ENCODE data around the gene ROR1.

ROR1 gene

DNA sequence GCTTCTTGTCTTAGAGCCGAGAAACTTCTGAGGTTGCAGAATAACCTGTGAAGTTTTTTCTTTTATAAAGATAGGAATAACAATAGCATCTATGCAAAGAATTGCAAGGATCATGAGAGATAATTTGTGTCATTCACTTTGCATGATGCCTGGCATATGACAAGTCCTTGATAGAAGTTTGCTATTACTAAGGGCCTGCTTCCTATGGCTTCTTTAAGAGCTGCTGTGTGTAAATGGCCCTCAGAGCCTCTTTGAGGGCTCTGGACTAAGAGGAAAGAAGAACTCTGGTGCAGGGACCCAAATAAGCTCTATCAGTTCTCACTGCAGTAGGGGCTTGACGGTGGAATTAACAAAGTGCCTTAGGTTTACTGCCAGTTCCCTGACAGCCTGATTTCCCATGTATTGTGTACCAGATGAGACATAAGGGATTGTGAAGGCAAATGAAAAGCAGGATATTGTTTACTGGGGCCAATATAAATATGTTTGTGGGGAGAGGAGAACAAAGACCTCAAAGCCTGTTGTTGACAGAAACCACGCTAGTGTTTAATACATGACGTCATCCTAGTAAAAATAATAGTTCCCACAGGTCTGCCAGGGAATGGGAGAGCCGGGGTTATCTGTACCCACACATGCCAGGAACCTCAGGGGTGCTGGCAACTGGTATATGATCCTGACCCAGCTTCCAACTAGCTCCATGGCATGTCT is 298.4 kb downstream of the ROR1 start:
- no peak; the same call in 2 of the 3 replicates for ATAC-seq

DNA sequence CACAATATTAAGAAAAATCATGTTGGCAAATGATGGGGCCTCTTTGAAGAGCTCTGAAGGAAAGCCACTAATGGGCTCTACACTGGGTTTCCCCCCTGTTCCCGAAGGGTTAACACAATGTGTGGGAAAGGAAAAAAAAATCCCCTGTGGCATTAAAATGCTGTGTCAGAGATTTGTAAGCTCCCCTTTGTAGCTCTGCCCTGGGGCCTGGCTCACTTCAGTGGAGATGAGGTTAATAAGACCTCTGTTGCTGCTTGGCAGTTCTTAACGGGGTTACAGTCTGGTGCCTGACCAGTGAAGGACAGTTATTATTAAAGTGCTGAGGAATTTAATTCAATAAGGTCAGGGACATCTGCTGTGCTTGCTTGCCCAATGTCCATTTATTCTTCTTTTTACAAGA is 299.9 kb downstream of the ROR1 start:
- ATAC-seq, result peak; percentile 82
- TF ChIP-seq BACH2 (CRISPR knock-in tag; IDR thresholded peaks at IDR 0.05; ENCODE audit: borderline replicate concordance), result peak; percentile 68; the same call in 1 of the 2 replicates
- TF ChIP-seq, protein P1, sequence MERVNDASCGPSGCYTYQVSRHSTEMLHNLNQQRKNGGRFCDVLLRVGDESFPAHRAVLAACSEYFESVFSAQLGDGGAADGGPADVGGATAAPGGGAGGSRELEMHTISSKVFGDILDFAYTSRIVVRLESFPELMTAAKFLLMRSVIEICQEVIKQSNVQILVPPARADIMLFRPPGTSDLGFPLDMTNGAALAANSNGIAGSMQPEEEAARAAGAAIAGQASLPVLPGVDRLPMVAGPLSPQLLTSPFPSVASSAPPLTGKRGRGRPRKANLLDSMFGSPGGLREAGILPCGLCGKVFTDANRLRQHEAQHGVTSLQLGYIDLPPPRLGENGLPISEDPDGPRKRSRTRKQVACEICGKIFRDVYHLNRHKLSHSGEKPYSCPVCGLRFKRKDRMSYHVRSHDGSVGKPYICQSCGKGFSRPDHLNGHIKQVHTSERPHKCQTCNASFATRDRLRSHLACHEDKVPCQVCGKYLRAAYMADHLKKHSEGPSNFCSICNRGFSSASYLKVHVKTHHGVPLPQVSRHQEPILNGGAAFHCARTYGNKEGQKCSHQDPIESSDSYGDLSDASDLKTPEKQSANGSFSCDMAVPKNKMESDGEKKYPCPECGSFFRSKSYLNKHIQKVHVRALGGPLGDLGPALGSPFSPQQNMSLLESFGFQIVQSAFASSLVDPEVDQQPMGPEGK (CRISPR knock-in tag; IDR thresholded peaks at IDR 0.05; ENCODE audit: borderline replicate concordance), result 0 out of 2 replicates have a peak, but pooled peaks have one; percentile 25
- TF ChIP-seq RARB (CRISPR knock-in tag; IDR thresholded peaks at IDR 0.05), result no peak
- no peak for TF ChIP-seq ZFP3 (CRISPR knock-in tag; IDR thresholded peaks at IDR 0.05)
- TF ChIP-seq, protein P2, sequence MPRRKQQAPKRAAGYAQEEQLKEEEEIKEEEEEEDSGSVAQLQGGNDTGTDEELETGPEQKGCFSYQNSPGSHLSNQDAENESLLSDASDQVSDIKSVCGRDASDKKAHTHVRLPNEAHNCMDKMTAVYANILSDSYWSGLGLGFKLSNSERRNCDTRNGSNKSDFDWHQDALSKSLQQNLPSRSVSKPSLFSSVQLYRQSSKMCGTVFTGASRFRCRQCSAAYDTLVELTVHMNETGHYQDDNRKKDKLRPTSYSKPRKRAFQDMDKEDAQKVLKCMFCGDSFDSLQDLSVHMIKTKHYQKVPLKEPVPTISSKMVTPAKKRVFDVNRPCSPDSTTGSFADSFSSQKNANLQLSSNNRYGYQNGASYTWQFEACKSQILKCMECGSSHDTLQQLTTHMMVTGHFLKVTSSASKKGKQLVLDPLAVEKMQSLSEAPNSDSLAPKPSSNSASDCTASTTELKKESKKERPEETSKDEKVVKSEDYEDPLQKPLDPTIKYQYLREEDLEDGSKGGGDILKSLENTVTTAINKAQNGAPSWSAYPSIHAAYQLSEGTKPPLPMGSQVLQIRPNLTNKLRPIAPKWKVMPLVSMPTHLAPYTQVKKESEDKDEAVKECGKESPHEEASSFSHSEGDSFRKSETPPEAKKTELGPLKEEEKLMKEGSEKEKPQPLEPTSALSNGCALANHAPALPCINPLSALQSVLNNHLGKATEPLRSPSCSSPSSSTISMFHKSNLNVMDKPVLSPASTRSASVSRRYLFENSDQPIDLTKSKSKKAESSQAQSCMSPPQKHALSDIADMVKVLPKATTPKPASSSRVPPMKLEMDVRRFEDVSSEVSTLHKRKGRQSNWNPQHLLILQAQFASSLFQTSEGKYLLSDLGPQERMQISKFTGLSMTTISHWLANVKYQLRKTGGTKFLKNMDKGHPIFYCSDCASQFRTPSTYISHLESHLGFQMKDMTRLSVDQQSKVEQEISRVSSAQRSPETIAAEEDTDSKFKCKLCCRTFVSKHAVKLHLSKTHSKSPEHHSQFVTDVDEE (CRISPR knock-in tag; IDR thresholded peaks at IDR 0.05), result peak; percentile 87; the same call in 1 of the 2 replicates
- no peak for TF ChIP-seq ZNF565 (CRISPR knock-in tag; conservative IDR thresholded peaks at IDR 0.05; ENCODE audit: low read depth)
- peak; percentile 42; the same call in 1 of the 2 replicates for TF ChIP-seq ZNF8 (CRISPR knock-in tag; IDR thresholded peaks at IDR 0.05)
- no peak for TF ChIP-seq CSDC2 (CRISPR knock-in tag; IDR thresholded peaks at IDR 0.05)
- TF ChIP-seq, protein P3, sequence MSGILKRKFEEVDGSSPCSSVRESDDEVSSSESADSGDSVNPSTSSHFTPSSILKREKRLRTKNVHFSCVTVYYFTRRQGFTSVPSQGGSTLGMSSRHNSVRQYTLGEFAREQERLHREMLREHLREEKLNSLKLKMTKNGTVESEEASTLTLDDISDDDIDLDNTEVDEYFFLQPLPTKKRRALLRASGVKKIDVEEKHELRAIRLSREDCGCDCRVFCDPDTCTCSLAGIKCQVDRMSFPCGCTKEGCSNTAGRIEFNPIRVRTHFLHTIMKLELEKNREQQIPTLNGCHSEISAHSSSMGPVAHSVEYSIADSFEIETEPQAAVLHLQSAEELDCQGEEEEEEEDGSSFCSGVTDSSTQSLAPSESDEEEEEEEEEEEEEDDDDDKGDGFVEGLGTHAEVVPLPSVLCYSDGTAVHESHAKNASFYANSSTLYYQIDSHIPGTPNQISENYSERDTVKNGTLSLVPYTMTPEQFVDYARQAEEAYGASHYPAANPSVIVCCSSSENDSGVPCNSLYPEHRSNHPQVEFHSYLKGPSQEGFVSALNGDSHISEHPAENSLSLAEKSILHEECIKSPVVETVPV (CRISPR knock-in tag; IDR thresholded peaks at IDR 0.05), result no peak
- 0 out of 2 replicates have a peak, but pooled peaks have one; percentile 11 for TF ChIP-seq ZFP30 (CRISPR knock-in tag; IDR thresholded peaks at IDR 0.05)
- TF ChIP-seq, protein P4, sequence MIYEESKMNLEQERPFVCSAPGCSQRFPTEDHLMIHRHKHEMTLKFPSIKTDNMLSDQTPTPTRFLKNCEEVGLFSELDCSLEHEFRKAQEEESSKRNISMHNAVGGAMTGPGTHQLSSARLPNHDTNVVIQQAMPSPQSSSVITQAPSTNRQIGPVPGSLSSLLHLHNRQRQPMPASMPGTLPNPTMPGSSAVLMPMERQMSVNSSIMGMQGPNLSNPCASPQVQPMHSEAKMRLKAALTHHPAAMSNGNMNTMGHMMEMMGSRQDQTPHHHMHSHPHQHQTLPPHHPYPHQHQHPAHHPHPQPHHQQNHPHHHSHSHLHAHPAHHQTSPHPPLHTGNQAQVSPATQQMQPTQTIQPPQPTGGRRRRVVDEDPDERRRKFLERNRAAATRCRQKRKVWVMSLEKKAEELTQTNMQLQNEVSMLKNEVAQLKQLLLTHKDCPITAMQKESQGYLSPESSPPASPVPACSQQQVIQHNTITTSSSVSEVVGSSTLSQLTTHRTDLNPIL (CRISPR knock-in tag; IDR thresholded peaks at IDR 0.05; ENCODE audit: low read depth), result no peak
- no peak for TF ChIP-seq GLIS3 (CRISPR knock-in tag; IDR thresholded peaks at IDR 0.05)
- no peak for TF ChIP-seq ESRRG (CRISPR knock-in tag; IDR thresholded peaks at IDR 0.05)
- 0 out of 2 replicates have a peak, but pooled peaks have one; percentile 25 for TF ChIP-seq SNAI2 (CRISPR knock-in tag; IDR thresholded peaks at IDR 0.05)
- TF ChIP-seq ARNTL (CRISPR knock-in tag; IDR thresholded peaks at IDR 0.05; ENCODE audit: borderline replicate concordance, low read depth), result no peak
- TF ChIP-seq ZC3H10 (CRISPR knock-in tag; IDR thresholded peaks at IDR 0.05), result no peak
- peak; percentile 79 for TF ChIP-seq ISL1 (CRISPR knock-in tag; IDR thresholded peaks at IDR 0.05)
- no peak for TF ChIP-seq TOX (CRISPR knock-in tag; IDR thresholded peaks at IDR 0.05; ENCODE audit: borderline replicate concordance)
- TF ChIP-seq ZNF70 (CRISPR knock-in tag; IDR thresholded peaks at IDR 0.05), result no peak
- TF ChIP-seq, protein P5, sequence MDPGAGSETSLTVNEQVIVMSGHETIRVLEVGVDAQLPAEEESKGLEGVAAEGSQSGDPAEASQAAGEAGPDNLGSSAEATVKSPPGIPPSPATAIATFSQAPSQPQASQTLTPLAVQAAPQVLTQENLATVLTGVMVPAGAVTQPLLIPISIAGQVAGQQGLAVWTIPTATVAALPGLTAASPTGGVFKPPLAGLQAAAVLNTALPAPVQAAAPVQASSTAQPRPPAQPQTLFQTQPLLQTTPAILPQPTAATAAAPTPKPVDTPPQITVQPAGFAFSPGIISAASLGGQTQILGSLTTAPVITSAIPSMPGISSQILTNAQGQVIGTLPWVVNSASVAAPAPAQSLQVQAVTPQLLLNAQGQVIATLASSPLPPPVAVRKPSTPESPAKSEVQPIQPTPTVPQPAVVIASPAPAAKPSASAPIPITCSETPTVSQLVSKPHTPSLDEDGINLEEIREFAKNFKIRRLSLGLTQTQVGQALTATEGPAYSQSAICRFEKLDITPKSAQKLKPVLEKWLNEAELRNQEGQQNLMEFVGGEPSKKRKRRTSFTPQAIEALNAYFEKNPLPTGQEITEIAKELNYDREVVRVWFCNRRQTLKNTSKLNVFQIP (CRISPR knock-in tag; IDR thresholded peaks at IDR 0.05; ENCODE audit: borderline replicate concordance, low read depth), result no peak
- TF ChIP-seq OSR1 (CRISPR knock-in tag; IDR thresholded peaks at IDR 0.05), result no peak
- 0 out of 2 replicates have a peak, but pooled peaks have one; percentile 27 for TF ChIP-seq PPARA (CRISPR knock-in tag; IDR thresholded peaks at IDR 0.05; ENCODE audit: borderline replicate concordance)
- peak; percentile 82 for TF ChIP-seq TCF4 (CRISPR knock-in tag; IDR thresholded peaks at IDR 0.05; ENCODE audit: borderline replicate concordance)

More for the DNA sequence above, 298.4 kb downstream of the ROR1 start:
- TF ChIP-seq RARB (CRISPR knock-in tag; IDR thresholded peaks at IDR 0.05) (no peak), ZNF70 (CRISPR knock-in tag; IDR thresholded peaks at IDR 0.05) (no peak), TCF4 (CRISPR knock-in tag; IDR thresholded peaks at IDR 0.05; ENCODE audit: borderline replicate concordance) (no peak), ZFP3 (CRISPR knock-in tag; IDR thresholded peaks at IDR 0.05) (no peak), CSDC2 (CRISPR knock-in tag; IDR thresholded peaks at IDR 0.05) (0 out of 2 replicates have a peak, but pooled peaks have one; percentile 32), BACH2 (CRISPR knock-in tag; IDR thresholded peaks at IDR 0.05; ENCODE audit: borderline replicate concordance) (no peak)
- TF ChIP-seq, protein P2 (CRISPR knock-in tag; IDR thresholded peaks at IDR 0.05), result no peak

All from SK-N-SH treated with all-trans-retinoic acid at 6 μM for 48 hours (cell line).